HG02943 (cell line): ENCODE measurements around the gene NEK10.

Source experiments
- ATAC-seq: cut with Tn5 transposase; IDR thresholded peaks from one replicate; pipeline ENCODE4 v1.9.1; 2021; ENCODE audit warnings: mild to moderate bottlenecking, low read depth, moderate library complexity; ENCODE audit not compliant: unreplicated experiment

Gene NEK10

GRCh38 chr3:27254896-27255295 is 114.3 kb downstream of the NEK10 start:
- ATAC-seq, result no peak

DNA sequence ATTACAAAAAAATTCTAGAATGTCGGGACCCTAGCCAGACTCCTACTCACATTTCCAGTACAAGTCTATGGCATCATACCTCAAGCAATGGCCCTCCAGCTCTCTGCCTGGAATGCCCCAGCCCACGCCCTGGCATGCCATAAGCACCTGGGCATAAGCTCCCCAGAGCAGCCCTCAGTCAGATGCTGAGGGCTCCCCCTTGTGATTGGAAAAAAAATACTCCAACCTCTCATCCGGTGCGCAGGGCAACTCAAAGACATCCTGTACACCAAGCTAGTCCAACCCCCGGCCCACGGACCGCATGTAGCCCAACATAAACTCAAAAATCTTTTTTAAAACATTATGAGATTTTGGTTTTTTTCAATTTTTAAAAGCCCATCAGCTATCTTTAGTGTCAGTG is 115.4 kb downstream of the NEK10 start:
- no peak for ATAC-seq

- no peak for ATAC-seq
Observed at GRCh38 chr3:27253391-27253790, 115.8 kb downstream of the NEK10 start.

DNA sequence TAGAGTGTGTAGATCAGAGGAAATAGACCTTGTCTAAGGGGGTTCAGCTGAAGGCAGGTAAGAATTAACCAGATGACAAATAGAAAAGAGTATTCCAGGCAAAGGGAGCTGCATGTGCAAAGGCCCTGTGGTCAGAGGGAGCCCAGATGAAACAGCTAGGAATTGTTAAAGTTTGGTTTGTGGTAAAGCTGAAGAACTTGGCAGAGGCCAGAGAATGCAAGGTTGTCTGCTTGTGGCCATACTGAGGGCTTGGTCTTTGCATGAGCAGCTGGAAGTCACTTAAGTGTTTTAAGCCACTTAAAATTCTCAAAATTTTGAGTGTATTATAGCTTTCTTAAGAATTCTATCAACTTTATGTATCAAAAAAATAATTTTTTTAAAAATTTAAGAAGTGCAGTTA is 116.5 kb downstream of the NEK10 start:
- no peak for ATAC-seq

GRCh38 chr3:27244374-27244773 is 124.8 kb downstream of the NEK10 start:
- ATAC-seq, result no peak

GRCh38 chr3:27239951-27240350 is 129.2 kb downstream of the NEK10 start:
- no peak for ATAC-seq

DNA sequence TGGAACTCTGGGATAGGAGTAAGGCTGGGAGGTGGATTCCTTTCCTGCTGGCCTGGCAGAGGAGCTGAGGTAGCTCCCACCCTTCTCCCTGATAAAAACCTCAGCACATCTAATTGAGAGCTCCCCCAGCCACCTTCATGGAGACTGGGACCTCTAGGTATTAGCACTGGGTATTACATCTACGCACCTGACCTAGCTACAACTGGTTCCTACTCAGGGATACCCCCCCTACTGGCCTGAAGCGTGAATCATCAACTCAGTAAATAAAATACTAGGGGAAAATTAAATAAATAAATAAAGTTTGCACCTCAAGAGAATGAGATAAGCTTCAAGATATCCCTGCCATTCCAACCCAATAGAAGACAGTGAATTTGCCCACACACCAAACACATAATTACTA is 140.4 kb downstream of the NEK10 start:
- no peak for ATAC-seq

GRCh38 chr3:27224197-27224596 is 145.0 kb downstream of the NEK10 start:
- ATAC-seq, result no peak

DNA sequence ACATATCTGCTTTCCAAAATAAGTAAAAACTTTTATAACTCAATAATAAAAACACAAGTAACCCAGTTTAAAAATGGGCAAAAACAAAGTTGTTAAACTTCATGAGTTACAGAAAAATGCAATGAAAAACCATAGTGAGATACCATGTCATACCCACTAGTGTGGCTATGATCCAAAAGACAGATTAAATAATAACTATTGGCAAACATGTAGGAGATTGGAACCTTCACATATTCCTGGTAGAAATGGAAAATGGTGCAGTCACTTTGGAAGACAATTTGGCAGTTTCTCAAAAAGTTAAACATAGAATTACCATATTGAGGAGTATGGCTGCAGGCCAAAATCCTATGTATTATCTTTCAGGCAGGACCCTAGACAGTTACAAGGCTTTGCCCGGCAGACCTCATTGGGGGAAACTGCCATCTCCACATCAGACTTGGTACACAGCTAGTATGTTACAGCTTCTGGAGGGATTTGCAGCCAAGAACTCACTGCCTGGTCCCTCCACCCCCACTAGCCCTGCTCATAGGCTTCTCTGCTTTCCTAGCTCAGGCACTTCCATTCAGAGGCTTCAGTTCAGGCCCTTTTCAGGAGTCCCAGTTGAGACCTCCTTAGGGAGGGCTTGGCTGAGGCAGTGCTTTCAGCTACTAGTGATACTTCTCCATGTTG is 147.8 kb downstream of the NEK10 start:
- no peak for ATAC-seq

- no peak for ATAC-seq
Observed at GRCh38 chr3:27220166-27220565, 149.0 kb downstream of the NEK10 start.

GRCh38 chr3:27219127-27219845 is 149.9 kb downstream of the NEK10 start:
- no peak for ATAC-seq

GRCh38 chr3:27216955-27217552 is 152.1 kb downstream of the NEK10 start:
- no peak for ATAC-seq

DNA sequence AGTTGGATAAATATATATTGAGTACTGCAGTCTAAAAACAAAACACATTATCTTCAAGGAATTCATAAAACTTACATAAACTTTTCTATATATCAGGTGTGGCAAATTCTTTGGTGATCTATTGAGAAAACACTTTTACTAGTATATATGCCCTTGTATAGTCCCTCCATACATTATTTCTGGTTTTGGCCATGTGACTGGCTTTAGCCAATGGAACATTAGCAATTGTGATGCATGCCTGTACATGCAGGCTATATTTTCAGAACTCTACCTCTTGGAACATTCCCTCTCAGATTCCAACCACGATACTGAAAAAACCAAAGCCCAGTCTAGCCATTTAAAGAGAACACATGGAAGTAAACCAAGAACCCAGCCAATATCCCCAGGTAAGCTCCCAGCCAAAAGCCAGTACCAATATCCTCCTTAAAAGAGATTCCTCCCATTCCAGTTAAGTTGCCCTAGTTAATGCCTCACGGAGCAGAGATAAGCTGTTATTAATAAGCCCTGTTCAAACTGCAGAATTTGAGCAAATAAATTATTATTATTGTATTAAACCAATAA is 152.8 kb downstream of the NEK10 start:
- ATAC-seq, result no peak

GRCh38 chr3:27213450-27213849 is 155.7 kb downstream of the NEK10 start:
- ATAC-seq, result no peak

GRCh38 chr3:27209617-27210264 is 159.4 kb downstream of the NEK10 start:
- ATAC-seq, result no peak

DNA sequence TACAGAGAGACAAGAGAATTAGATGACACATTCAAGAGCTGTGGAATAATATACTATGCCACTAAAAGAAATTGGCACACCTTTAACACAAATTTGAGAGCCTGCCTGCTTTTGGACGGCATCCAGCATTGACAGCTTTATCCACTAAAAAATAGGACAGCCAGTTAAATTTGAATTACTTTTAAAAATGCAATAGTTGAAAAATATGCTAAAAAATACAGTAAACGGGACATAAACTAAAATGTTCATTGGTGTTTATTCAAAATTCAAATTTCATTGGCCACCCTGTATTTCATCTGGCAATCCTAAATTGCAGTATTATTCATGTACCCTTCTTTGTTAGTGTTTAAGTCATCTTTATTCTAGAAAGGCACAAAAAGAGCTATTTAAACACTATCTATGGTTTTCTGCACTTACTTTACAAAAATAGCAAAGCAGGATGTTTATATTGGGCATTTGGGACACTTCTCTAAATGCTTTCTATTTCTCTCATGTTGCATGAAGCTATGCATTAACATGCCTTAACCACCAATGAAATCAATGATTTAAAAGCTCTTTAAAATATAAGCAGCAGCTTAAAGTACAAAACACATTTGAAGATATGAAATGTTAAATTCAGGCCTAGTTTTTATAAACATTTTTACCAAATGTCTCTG is 160.1 kb downstream of the NEK10 start:
- no peak for ATAC-seq

GRCh38 chr3:27202959-27203358 is 166.2 kb downstream of the NEK10 start:
- no peak for ATAC-seq

- ATAC-seq, result no peak
Observed at GRCh38 chr3:27201492-27201891, 167.7 kb downstream of the NEK10 start.

- ATAC-seq, result no peak
Observed at GRCh38 chr3:27200721-27201489, 168.3 kb downstream of the NEK10 start.
